GM12864 (cell line): Measurements from ENCODE around the gene LGALS3.

Source experiments
- DNase-seq: peaks from one replicate; pipeline ENCODE4 v3.0.0-alpha.2; 2011; ENCODE audit warnings: low read depth
- H3K4me3 ChIP-seq: 2 replicates; pipeline ENCODE4 v1.5.1; 2011; ENCODE audit warnings: mild to moderate bottlenecking, low read depth, low read length, control low read depth
- CTCF ChIP-seq: IDR thresholded peaks from 2 replicates; pipeline ENCODE4 v1.5.1; 2011; ENCODE audit warnings: low read depth, mild to moderate bottlenecking, moderate library complexity, low read length, control low read depth, inconsistent platforms; ENCODE audit errors: missing control alignments

The LGALS3 gene

GRCh38 chr14:55103005-55103640, 25.9 kb upstream of the LGALS3 start:
- H3K4me3 ChIP-seq = peak overlapping the region; percentile 1; the same call in 1 of the 2 replicates
- TF ChIP-seq CTCF = no peak
- peak; percentile 77 for DNase-seq

GRCh38 chr14:55103971-55104954, 24.8 kb upstream of the LGALS3 start:
- DNase-seq = no peak
- no peak for TF ChIP-seq CTCF
- no peak overlapping the region for H3K4me3 ChIP-seq

- TF ChIP-seq CTCF = no peak
- H3K4me3 ChIP-seq = no peak overlapping the region
- DNase-seq = no peak
Observed at GRCh38 chr14:55105991-55106390, 23.1 kb upstream of the LGALS3 start.

- H3K4me3 ChIP-seq = no peak overlapping the region
- no peak for DNase-seq
- TF ChIP-seq CTCF = no peak
Observed at GRCh38 chr14:55107766-55108554, 21.1 kb upstream of the LGALS3 start.

- no peak for TF ChIP-seq CTCF
- H3K4me3 ChIP-seq = no peak overlapping the region
- no peak for DNase-seq
Observed at GRCh38 chr14:55109836-55110235, 19.2 kb upstream of the LGALS3 start.

- no peak for DNase-seq
- peak; percentile 3 for TF ChIP-seq CTCF
- H3K4me3 ChIP-seq = no peak overlapping the region
Observed at GRCh38 chr14:55111122-55111708, 17.8 kb upstream of the LGALS3 start.
